ENCODE data around the gene RNF113B.

- TF ChIP-seq CTCF (conservative IDR thresholded peaks at IDR 0.05) (no peak), ZFX (IDR thresholded peaks at IDR 0.05) (no peak)
Observed at GRCh38 chr13:98141091-98141490, 36.0 kb downstream of the RNF113B start.

Measured in C4-2B (cell line).